AG10803 (cell line): ENCODE data around the gene DAAM2.

Experiments
- DNase-seq: peaks from one replicate; pipeline ENCODE4 v3.0.0; 2010; ENCODE audit warnings: low read depth
- H3K4me3 ChIP-seq: 2 replicates; pipeline ENCODE4 v1.5.1; 2011; ENCODE audit warnings: mild to moderate bottlenecking, low read length, control low read depth
- CTCF ChIP-seq: conservative IDR thresholded peaks from 2 replicates; pipeline ENCODE4 v1.5.1; 2011; ENCODE audit warnings: mild to moderate bottlenecking, low read length, control low read depth, inconsistent platforms

The DAAM2 gene

GRCh38 chr6:39791850-39792539 lies at the start of gene DAAM2:
DAAM2 (plus strand) TSS chr6:39792376; CDS start chr6:39856303, 63,927 bp downstream.
- H3K4me3 ChIP-seq, result peak within 1 kb of the TSS; percentile 91
- peak; percentile 60 for DNase-seq
- TF ChIP-seq CTCF, result peak; percentile 28

GRCh38 chr6:39746795-39747194 lies 45.4 kb upstream of the DAAM2 start:
- no peak for TF ChIP-seq CTCF

GRCh38 chr6:39752835-39753724 lies 39.1 kb upstream of the DAAM2 start:
- no peak for DNase-seq
- no peak for TF ChIP-seq CTCF
- no peak overlapping the region for H3K4me3 ChIP-seq

More at GRCh38 chr6:39746795-39747194, 45.4 kb upstream of the DAAM2 start:
- no peak for DNase-seq
- H3K4me3 ChIP-seq, result no peak overlapping the region

GRCh38 chr6:39753725-39754045 lies 38.5 kb upstream of the DAAM2 start:
- no peak for TF ChIP-seq CTCF
- DNase-seq, result peak; percentile 56
- H3K4me3 ChIP-seq, result no peak overlapping the region

- DNase-seq, result no peak
- H3K4me3 ChIP-seq, result no peak overlapping the region
- no peak for TF ChIP-seq CTCF
These were observed 37.6 kb upstream of the DAAM2 start for GRCh38 chr6:39754514-39755115.

GRCh38 chr6:39755231-39755630 lies 36.9 kb upstream of the DAAM2 start:
- DNase-seq, result peak; percentile 20
- H3K4me3 ChIP-seq, result no peak overlapping the region
- no peak for TF ChIP-seq CTCF
